Liver (tissue), 9 donors: ENCODE results near the gene MYO3B. TPM values are rescaled to one million over a fixed set of nuclear protein-coding genes. Genes with fewer than 3 reads are reported as not detected.

Experiments used
- DNase-seq: peaks from one replicate; pipeline ENCODE4 v3.0.0-alpha.2; 2017; ENCODE audit warnings: low spot score
- H3K27ac ChIP-seq, 2 donors: one replicate each; pipeline ENCODE4 v1.7.0; 2013; ENCODE audit warnings: inconsistent platforms in 2 of 2, low read length in 2 of 2, control low read depth in 1 of 2, low read depth in 1 of 2, mild to moderate bottlenecking in 1 of 2
- H3K27me3 ChIP-seq, 4 donors: one replicate each; pipeline versions ENCODE4 v1.6.1 to v1.7.0; 2013; ENCODE audit warnings: low read length in 3 of 4, inconsistent platforms in 1 of 4, mild to moderate bottlenecking in 1 of 4, moderate library complexity in 1 of 4; ENCODE audit not compliant: control insufficient read depth in 4 of 4, insufficient read depth in 4 of 4
- H3K36me3 ChIP-seq, 4 donors: one replicate each; pipeline versions ENCODE4 v1.6.1 to v1.7.0; 2013; ENCODE audit warnings: low read length in 3 of 4, mild to moderate bottlenecking in 3 of 4, low read depth in 1 of 4, moderate library complexity in 1 of 4; ENCODE audit not compliant: control insufficient read depth in 4 of 4, insufficient read depth in 3 of 4
- H3K4me1 ChIP-seq, 4 donors: one replicate each; pipeline versions ENCODE4 v1.6.1 to v1.7.0; 2013; ENCODE audit warnings: low read length in 3 of 4, mild to moderate bottlenecking in 3 of 4, moderate library complexity in 1 of 4; ENCODE audit not compliant: control insufficient read depth in 4 of 4, insufficient read depth in 4 of 4
- H3K4me3 ChIP-seq, 3 donors: one replicate each; pipeline versions ENCODE4 v1.6.1 to v1.7.0; 2013; ENCODE audit warnings: low read length in 3 of 3, control low read depth in 1 of 3, low read depth in 1 of 3, mild to moderate bottlenecking in 1 of 3
- H3K9ac ChIP-seq, 2 donors: one replicate each; pipeline ENCODE4 v1.7.0; 2013; ENCODE audit warnings: low read length in 2 of 2, mild to moderate bottlenecking in 2 of 2, moderate library complexity in 2 of 2, control low read depth in 1 of 2, low read depth in 1 of 2
- H3K9me3 ChIP-seq, 4 donors: one replicate each; pipeline versions ENCODE4 v1.6.1 to v1.7.0; 2013; ENCODE audit warnings: low read length in 3 of 4; ENCODE audit not compliant: control insufficient read depth in 4 of 4
- ATF3 ChIP-seq: IDR thresholded peaks from 2 replicates; pipeline ENCODE4 v1.6.1; 2016; ENCODE audit warnings: antibody characterized with exemption
- EGR1 ChIP-seq, 2 donors: IDR thresholded peaks; 2 replicates each; pipeline ENCODE4 v1.6.1; 2016 to 2018; ENCODE audit warnings: antibody characterized with exemption in 2 of 2, low read depth in 2 of 2
- GABPA ChIP-seq, 2 donors: IDR thresholded peaks in 1 of 2; conservative IDR thresholded peaks in 1 of 2; 2 replicates each; pipeline ENCODE4 v1.6.1; 2016; ENCODE audit warnings: antibody characterized with exemption in 2 of 2, mild to moderate bottlenecking in 1 of 2, moderate library complexity in 1 of 2
- HNF4G ChIP-seq: IDR thresholded peaks from 2 replicates; pipeline ENCODE4 v1.6.1; 2016; ENCODE audit warnings: antibody characterized with exemption
- JUND ChIP-seq, 2 donors: IDR thresholded peaks; 2 replicates each; pipeline ENCODE4 v1.6.1; 2016; ENCODE audit warnings: antibody characterized with exemption in 2 of 2
- NR2F2 ChIP-seq: IDR thresholded peaks from 2 replicates; pipeline ENCODE4 v1.6.1; 2016; ENCODE audit warnings: antibody characterized with exemption
- RAD21 ChIP-seq, 2 donors: IDR thresholded peaks; 2 replicates each; pipeline ENCODE4 v1.6.1; 2016; ENCODE audit warnings: antibody characterized with exemption in 2 of 2, mild to moderate bottlenecking in 2 of 2
- RXRA ChIP-seq, 2 donors: IDR thresholded peaks; 2 replicates each; pipeline ENCODE4 v1.6.1; 2017 to 2018; ENCODE audit warnings: antibody characterized with exemption in 2 of 2, mild to moderate bottlenecking in 1 of 2
- TAF1 ChIP-seq: conservative IDR thresholded peaks from 2 replicates; pipeline ENCODE4 v1.6.1; 2016; ENCODE audit warnings: antibody characterized with exemption, mild to moderate bottlenecking
- YY1 ChIP-seq: IDR thresholded peaks from 2 replicates; pipeline ENCODE4 v1.6.1; 2016; ENCODE audit warnings: antibody characterized with exemption, mild to moderate bottlenecking
- ZBTB33 ChIP-seq: IDR thresholded peaks from 2 replicates; pipeline ENCODE4 v1.6.1; 2016; ENCODE audit warnings: antibody characterized with exemption
- WGBS: extraction: QIAGEN DNeasy Blood & Tissue Kit; methylation state at CpG from one replicate; pipeline ENCODE4 v1.1.7; 2013; 5-methylcytosine and 5-hydroxymethylcytosine counted together
- polyA plus RNA-seq, 2 donors: library from polyadenylated mRNA; stranded (reverse) in 1 of 2; unstranded in 1 of 2; fragments of 200-250 nt in 1 of 2; fragments of >200 nt in 1 of 2; fragmentation: Nextera tagmentation in 1 of 2; extraction: Ambion mirVana in 1 of 2; gene quantifications; one replicate each; pipeline versions ENCODE4 v1.2.1 to v1.2.3, GENCODE V29; 2013 to 2015
- total RNA-seq, 2 donors: library from RNA; depleted of rRNA; stranded (reverse); fragments of >200 nt; gene quantifications; one replicate each; pipeline ENCODE4 v1.2.3, GENCODE V29; 2014
- TF ChIP-seq, protein P1 (sequence below): IDR thresholded peaks from 2 replicates; pipeline ENCODE4 v1.6.1; 2016; ENCODE audit warnings: antibody characterized with exemption, mild to moderate bottlenecking
- donor health status: healthy.
- donor health status: healthy.
- donor health status: healthy.
- donor health status: healthy.
- donor health status: healthy.

The MYO3B gene
- total and polyA plus RNA-seq, 4 donors: under 0.01 to 0.05 TPM; not detected in 2

- no peak overlapping the region for H3K27ac ChIP-seq
- DNase-seq: no peak
- H3K36me3 ChIP-seq: no peaks in the 10 kb centered on the region
- no peak overlapping the region for H3K9ac ChIP-seq
- H3K4me1 ChIP-seq: no peaks in the 10 kb centered on the region
- H3K4me3 ChIP-seq: no peak overlapping the region
- H3K9me3 ChIP-seq: no peaks in the 10 kb centered on the region
- WGBS: 64% methylated on average over 6 of the region's 6 CpGs
- no peaks in the 10 kb centered on the region for H3K27me3 ChIP-seq
- no peak for TF ChIP-seq RAD21 (IDR thresholded peaks at IDR 0.05)
- TF ChIP-seq RXRA (IDR thresholded peaks at IDR 0.05): no peak
- no peak for TF ChIP-seq NR2F2
- TF ChIP-seq ATF3: no peak
- no peak for TF ChIP-seq YY1
Measured at GRCh38 chr2:170434900-170435621, 257.1 kb downstream of the MYO3B start.

DNA sequence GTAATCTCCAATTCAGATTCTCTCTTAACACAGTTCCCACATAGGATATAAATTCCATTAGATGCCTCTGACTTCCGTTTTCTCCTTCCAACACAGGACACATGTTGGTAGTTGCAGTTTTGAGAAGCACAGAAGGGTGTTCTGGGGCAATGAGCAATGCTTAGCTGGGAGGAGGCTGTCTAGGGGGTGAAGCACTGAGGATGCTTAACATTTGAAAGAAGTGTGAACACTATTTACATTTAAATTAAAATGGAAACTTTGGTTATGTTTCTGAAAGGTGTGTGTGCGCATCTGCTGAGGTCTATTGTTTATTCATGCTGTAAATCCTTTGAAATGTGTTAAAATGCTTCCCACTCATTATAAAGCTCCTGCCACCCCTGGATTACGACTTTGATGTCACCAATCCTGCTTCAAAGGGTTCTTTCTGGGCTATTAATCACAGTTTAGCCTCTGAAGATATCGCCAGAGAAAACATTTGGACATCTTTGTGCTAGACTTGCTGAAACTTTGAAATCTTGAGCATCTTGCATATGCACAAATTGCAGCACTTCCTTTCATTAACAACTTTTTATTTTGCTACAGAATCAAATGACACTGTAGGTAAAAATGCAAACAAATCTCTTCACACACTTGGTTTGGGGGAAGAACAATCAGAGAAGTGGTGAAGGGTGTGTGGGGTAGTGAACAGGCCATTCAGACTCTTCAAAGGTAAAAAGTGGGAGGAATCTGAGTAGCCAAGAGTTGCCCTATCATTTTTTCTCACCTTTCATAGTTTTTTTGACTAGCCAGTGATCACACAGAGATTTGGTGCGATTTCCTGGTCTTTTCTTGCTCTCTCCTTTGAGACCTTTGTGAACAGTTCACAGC lies 258.4 kb downstream of the MYO3B start:
- no peak overlapping the region for H3K4me3 ChIP-seq
- H3K4me1 ChIP-seq: no peaks in the 10 kb centered on the region
- H3K27me3 ChIP-seq: no peaks in the 10 kb centered on the region
- H3K9ac ChIP-seq: no peak overlapping the region
- TF ChIP-seq, protein P1, sequence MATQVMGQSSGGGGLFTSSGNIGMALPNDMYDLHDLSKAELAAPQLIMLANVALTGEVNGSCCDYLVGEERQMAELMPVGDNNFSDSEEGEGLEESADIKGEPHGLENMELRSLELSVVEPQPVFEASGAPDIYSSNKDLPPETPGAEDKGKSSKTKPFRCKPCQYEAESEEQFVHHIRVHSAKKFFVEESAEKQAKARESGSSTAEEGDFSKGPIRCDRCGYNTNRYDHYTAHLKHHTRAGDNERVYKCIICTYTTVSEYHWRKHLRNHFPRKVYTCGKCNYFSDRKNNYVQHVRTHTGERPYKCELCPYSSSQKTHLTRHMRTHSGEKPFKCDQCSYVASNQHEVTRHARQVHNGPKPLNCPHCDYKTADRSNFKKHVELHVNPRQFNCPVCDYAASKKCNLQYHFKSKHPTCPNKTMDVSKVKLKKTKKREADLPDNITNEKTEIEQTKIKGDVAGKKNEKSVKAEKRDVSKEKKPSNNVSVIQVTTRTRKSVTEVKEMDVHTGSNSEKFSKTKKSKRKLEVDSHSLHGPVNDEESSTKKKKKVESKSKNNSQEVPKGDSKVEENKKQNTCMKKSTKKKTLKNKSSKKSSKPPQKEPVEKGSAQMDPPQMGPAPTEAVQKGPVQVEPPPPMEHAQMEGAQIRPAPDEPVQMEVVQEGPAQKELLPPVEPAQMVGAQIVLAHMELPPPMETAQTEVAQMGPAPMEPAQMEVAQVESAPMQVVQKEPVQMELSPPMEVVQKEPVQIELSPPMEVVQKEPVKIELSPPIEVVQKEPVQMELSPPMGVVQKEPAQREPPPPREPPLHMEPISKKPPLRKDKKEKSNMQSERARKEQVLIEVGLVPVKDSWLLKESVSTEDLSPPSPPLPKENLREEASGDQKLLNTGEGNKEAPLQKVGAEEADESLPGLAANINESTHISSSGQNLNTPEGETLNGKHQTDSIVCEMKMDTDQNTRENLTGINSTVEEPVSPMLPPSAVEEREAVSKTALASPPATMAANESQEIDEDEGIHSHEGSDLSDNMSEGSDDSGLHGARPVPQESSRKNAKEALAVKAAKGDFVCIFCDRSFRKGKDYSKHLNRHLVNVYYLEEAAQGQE: no peak
- TF ChIP-seq TAF1 (no peak), YY1 (no peak), NR2F2 (no peak), JUND (IDR thresholded peaks at IDR 0.05) (no peak), ZBTB33 (no peak), ATF3 (no peak), EGR1 (IDR thresholded peaks at IDR 0.05; ENCODE audit: low read depth in 2 of 2) (no peak), GABPA (IDR thresholded peaks at IDR 0.05 in 1 of 2, conservative IDR thresholded peaks at IDR 0.05 in 1 of 2) (no peak), RXRA (IDR thresholded peaks at IDR 0.05) (no peak), RAD21 (IDR thresholded peaks at IDR 0.05) (no peak), HNF4G (no peak)
- no peak overlapping the region for H3K27ac ChIP-seq
- H3K9me3 ChIP-seq: no peaks in the 10 kb centered on the region
- no peak for DNase-seq
- no peaks in the 10 kb centered on the region for H3K36me3 ChIP-seq
- 55% methylated on average over 5 of the region's 5 CpGs for WGBS
